Skin epidermis (tissue), 12 donors: ENCODE measurements around the gene SDR39U1.
A peak's percentile ranks its signal among the peaks of the same experiment; 100 is the strongest.
"Not testable (repeated sequence)": the region's sequence is repeated elsewhere in the genome, so short reads cannot be mapped to it uniquely, and the experiment has no call there.

Experiments
- H3K27ac ChIP-seq, 21 experiments: fragments of 200-600 bp; sonication (generic) in 11 of 21; one replicate each; pipeline ENCODE4 v1.5.0; 2020; ENCODE audit warnings: mild to moderate bottlenecking in 3 of 21, inconsistent platforms in 2 of 21, moderate library complexity in 2 of 21
- H3K4me3 ChIP-seq, 7 experiments: fragments of 200-600 bp; sonication (generic) in 2 of 7; one replicate each; pipeline ENCODE4 v1.5.0; 2020; ENCODE audit warnings: inconsistent platforms in 2 of 7, mild to moderate bottlenecking in 2 of 7, moderate library complexity in 1 of 7

Gene SDR39U1, protein sequence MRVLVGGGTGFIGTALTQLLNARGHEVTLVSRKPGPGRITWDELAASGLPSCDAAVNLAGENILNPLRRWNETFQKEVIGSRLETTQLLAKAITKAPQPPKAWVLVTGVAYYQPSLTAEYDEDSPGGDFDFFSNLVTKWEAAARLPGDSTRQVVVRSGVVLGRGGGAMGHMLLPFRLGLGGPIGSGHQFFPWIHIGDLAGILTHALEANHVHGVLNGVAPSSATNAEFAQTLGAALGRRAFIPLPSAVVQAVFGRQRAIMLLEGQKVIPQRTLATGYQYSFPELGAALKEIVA

DNA sequence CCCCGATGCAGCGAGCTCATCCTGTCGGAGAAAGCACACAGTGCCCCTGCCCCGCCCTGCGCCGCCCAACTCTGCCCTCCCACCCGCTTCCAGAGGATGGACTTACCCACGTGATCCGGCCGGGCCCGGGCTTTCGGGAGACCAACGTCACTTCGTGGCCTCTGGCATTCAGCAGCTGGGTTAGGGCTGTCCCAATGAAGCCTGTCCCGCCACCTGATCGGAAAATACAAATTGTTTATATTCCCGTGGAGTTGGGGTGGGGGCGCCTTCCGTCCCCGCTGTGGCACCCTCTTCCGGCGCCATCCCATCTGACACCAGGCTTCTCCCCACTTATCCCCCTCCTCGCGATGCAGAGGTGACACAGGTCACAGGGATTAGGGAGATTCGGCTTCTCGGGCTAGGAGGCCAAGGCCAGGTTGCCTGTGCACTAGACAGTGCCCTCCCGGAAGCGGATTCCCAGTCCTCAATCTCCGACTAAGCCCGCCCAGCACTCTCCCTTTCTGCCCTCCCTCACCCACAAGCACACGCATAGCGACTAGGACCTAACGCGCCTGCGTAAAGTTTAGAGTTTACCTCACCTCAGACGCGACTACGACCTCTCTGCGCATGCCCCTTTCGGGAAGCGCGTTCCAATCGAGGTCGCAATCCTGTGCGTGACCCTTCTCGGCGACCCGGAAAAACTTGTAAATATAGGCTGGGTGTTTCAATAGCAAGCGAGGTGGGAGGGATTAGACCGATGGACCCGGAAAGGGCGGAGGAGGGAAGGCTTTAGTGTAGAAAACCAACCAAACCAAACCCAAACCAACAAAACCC is at the start of gene SDR39U1:
SDR39U1 (minus strand) TSS at position 537 of the 813 bp plus-strand sequence; CDS start at position 530, 7 bp downstream.
- Histone ChIP-seq H3K4me3 (peak within 1 kb of the TSS; percentile 43 to 68 (median 58)), H3K27ac (peak within 1 kb of the TSS; percentile 81 to 98 (median 95))

DNA sequence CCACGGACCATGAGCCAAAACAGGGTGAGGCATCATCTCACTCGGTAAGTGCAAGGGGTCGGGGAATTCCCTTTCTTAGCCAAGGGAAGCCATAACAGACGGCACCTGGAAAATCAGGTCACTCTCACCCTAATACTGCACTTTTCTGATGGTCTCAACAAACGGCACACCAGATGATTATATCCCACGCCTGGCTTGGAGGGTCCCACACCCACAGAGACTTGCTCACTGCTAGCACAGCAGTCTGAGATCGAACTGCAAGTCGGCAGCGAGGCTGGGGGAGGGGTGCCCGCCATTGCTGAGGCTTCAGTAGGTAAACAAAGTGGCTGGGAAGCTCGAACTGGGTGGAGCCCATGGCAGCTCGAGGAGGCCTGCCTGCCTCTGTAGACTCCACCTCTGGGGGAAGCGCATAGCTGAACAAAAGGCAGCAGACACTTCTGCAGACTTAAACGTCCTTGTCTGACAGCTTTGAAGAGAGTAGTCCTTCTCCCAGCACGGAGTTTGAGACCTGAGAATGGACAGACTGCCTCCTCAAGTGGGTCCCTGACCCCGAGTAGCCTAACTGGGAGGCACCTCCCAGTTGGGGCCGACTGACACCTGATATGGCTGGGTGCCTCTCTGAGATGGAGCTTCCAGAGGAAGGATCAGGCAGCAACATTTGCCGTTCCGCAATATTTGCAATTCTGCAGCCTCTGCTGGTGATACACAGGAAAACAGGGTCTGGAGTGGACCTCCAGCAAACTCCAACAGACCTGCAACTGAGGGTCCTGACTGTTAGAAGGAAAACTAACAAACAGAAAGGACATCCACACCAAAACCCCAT is 49.2 kb upstream of the SDR39U1 start:
- not testable (repeated sequence) for H3K4me3 ChIP-seq, H3K27ac ChIP-seq

DNA sequence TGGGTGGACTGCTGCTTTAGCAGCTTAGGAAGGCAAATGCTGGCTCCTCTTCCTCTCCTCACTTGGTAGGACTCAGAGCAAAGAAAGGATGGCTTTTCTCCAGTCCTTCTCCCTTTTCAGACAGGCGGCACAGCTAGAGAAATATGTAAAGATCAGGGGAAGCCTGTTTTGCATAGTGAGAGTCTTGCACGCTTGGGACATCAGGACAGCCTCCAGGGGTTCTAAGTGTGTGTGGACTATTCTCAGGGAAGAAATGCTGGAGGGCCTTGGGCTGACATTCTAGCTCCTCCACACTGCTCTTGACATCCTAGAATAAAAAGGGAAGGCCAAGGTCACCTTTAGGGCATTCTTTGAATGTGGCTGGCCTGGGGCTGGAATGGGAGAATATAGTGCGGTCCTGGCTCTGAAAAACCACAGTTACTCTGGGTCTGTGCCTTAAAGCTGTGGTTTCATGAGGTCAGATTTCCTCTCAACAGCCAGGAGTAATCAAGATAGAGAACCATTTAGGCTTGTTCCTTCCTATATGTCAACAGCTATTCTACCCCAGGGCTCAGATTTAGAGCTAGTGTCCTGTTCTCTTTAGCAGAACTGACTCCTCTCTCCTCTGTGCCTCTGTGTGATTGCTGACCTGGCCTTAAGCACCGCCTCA is 41.2 kb upstream of the SDR39U1 start:
- H3K27ac ChIP-seq = no peak overlapping the region
- no peak overlapping the region for H3K4me3 ChIP-seq

DNA sequence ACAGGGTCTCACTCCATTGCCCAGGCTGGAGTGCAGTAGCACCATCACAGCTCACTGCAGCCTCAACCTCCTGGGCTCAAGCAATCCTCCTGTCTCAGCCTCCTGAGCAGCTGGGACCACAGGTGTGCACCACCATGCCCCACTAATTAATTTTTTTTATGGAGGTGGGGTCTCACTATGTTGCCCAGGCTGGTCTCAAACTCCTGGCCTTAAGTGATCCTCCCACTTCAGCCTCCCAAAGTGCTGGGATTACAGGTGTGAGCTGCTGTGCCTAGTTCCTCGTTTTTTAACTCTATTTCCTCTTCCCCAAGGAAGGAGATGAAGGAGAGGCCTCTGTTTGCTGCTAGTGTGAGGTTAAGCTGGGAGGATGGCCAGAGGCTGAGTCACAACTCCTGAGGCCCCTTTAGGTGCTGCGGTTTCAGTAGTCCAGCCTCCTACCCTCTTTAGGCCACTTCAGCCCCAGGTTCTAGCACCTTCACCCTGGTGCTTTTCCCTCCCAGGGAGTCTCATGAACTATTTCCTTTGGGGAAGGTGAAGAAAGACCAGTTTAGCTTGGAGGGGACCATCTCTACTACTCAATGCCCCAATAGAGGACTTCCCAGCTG is 40.2 kb upstream of the SDR39U1 start:
- not testable (repeated sequence) for H3K27ac ChIP-seq, H3K4me3 ChIP-seq

DNA sequence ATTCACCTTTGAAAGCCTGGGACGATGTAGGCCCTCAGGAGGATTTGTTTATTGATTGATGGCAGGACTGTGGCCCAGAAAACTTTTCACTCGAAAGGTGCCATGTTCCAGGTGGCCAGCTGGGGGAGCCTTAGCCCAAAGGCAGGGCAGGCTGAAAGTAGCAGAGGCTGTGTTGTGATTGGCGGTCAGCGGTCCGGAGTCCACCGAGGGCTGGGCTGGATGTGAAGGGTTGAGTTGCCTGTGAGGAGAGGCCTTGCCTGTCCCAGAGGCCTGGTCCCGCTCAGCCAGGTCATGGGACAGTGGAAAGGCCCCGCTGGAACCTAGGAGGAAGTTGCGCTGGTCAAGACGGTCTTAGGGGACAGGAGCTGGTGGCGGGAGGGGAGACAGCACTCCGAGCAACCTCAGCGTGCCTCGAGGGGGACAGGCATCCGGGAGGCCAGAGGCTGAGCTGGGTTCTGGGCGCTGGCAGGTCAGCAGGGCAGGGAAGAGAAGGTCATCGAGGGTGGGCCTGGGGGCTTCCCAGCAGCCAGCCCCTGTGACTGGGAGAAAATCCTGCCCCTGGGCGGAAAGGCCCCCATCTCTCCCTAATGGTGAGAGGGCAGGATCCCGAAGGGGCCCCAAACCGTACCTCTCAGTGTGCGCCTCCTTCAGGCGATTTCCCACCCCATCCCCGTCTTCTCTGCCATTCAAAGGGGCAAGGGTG is 39.2 kb upstream of the SDR39U1 start:
- H3K4me3 ChIP-seq = no peak overlapping the region
- no peak overlapping the region for H3K27ac ChIP-seq

DNA sequence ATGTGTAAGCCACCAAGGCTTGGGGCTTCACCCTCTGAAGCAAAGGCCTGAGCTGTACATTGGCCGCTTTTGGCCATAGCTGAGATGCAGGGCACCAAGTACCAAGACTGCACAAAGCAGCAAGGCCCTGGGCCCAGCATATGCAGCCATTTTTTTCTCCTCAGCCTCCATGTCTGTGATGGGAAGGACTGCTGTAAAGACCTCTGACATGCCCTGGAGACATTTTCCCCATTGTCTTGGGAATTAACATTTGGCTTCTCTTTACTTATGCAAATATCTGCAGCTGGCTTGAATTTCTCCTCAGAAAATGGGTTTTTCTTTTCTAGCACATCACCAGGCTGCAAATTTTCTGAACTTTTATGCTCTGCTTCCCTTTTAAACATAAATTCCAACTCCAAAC is 37.4 kb upstream of the SDR39U1 start:
- H3K4me3 ChIP-seq, H3K27ac ChIP-seq: not testable (repeated sequence)

DNA sequence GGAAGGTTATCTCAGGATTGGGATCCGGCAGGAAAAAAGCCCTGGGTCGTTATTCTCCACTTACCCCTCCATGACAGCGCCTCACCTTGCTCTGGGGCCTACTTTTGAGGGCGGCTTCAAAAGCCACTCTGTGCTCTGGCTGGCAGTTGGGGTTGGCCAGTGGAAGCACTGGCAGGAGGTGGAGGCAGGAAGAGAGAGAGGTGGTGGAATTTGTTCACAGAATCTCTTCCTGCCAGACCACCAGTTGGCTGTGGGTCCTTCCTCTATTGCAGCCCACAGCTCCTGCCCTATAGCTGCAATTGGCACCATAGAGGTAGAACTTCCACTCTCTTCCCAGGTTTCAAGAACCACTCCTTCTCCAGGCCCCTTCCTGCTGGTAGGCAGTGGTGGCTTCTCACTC is 32.7 kb upstream of the SDR39U1 start:
- Histone ChIP-seq H3K4me3 (no peak overlapping the region), H3K27ac (no peak overlapping the region)

DNA sequence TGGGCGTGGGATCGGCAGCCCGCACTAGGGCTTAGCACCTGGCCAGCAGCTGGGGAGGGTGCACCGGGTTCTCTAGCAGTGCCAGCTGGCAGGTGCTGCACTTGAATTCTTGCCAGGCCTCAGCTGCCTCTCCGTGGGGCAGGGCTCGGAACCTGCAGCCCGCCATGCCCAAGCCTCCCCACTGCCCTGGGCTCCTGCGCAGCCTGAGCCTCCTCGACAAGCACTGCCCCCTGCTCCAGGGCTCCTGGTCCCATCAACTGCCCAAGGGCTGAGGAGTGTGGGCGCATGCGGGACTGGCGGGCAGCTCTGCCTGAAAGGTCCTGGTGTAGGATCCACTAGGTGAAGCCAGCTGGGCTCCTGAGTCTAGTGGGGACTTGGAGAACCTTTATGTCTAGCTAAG is 30.6 kb upstream of the SDR39U1 start:
- Histone ChIP-seq H3K27ac (no peak overlapping the region), H3K4me3 (no peak overlapping the region)

DNA sequence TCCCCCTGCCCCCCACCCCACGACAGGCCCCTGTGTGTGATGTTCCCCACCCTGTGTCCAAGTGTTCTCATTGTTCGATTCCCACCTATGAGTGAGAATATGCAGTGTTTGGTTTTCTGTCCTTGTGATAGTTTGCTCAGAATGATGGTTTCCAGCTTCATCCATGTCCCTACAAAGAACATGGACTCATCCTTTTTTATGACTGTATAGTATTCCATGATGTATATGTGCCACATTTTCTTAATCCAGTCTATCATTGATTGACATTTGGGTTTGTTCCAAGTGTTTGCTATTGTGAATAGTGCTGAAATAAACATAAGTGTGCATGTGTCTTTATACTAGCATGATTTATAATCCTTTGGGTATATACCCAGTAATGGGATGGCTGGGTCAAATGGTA is 27.9 kb upstream of the SDR39U1 start:
- H3K4me3 ChIP-seq, H3K27ac ChIP-seq: not testable (repeated sequence)

DNA sequence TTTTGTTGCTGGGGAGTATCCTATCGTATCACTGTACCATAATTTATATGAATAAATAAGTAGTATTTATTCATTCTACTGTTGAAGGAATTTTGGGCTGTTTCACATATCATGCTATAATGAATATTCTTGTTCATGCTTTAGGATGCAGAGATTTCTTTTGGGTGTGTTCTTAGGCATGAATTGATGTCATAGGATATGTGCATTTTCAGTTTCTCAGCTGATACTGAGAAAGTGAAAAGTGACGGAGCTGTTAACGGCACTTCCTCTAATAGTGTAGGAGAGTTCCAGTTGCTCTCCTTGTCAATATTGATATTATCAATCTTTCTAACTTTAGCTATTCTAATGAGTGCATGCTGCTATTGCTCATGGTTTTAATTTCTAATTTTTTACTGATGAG is 23.2 kb upstream of the SDR39U1 start:
- Histone ChIP-seq H3K27ac (no peak overlapping the region), H3K4me3 (no peak overlapping the region)

DNA sequence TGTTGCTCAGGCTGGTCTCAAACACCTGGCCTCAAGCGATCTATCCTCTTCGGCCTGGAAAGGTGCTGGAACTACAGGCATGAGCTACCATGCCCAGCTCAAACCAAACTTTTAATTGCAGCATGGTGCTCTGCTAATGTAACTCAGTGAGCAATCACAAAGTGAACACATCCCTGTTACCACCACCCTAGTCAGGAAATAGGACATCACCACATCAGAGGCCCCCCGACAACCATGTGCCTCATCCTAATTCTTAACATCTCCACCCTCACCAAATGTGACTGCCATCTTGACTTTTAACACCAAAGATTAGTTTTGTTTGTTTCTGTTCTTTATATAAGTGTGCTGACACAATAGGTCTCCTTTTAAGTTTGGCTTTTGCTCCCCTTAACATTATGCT is 22.8 kb upstream of the SDR39U1 start:
- H3K27ac ChIP-seq = no peak overlapping the region
- H3K4me3 ChIP-seq = no peak overlapping the region

DNA sequence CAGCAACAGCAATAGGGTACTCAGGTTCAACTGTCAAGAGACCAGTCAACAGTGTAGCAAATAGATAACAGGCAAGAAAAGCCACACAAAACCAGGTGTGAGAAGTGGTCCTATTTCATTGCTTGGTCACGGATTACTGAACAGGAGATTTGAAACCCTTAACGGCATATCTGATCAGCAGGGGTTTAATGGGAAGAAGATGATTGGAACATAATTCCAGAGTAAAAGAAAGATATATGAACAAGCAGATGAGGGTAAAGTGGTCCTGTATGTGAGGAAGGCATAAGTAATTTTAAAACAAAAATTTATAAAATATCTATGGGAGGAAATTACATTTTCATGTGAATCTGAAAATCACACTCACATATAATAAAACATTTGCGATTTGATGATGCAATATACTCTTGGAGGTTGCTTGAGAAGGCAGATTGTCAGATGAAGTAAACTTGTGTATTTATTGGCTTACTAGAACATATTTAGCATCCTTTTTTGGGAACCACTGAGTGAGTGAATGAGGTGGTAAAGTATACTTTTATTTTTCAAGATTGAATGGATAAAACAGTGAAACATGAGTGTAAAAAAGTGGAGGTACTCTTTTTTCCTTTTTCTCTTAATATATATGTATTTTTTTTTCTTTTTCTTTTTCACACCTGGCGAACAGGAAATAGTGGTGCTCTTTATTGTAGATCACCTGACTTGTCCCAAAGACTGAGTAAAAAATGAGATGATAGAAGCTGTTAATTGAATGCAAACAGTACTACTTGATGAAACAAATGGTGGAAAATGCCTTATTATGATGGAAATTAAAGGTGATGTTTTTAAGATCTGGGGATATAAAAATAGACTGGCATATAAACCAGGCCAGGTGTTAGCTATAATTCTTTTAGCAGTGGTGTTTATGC is 21.6 kb upstream of the SDR39U1 start:
- no peak overlapping the region for H3K27ac ChIP-seq
- H3K4me3 ChIP-seq = no peak overlapping the region

DNA sequence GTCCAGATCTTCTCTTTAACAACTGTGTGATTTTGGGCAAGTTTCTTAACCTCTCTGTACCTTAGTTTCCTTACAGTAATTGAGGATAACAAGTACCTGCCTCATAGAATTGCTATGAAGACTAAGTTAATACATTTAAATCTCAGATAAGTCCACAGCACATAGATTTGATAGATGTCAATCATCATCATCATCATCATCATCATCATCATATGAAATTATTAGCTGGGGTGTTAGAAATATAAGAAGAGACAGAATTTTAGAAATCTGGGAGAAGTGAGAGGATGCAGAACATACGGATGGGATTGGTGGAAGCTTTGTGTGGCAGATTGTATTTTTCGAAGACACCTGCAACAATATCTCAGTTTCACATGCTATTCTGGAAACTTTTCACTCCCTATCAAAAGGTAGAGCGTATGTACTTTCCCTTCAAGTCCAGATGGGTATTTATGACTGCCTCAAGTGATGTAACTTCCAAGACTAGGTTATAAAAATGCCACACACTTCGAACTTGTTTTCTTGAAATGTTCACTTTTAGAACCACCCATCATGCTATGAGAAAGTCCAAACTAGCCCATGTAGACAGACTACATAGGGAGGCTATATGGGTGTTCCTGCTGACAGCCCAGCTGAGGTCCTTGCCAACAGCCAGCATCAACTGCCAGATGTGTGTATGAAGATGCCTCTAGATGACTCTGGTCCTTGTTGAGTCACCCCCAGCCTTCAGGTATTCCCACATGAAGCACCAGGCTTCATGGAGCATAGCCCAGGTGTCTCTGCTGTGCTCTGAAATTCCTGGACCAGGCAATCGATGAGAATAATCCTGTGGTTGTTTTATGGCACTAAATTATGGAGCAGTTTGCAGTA is 20.7 kb upstream of the SDR39U1 start:
- Histone ChIP-seq H3K27ac (no peak overlapping the region), H3K4me3 (no peak overlapping the region)

DNA sequence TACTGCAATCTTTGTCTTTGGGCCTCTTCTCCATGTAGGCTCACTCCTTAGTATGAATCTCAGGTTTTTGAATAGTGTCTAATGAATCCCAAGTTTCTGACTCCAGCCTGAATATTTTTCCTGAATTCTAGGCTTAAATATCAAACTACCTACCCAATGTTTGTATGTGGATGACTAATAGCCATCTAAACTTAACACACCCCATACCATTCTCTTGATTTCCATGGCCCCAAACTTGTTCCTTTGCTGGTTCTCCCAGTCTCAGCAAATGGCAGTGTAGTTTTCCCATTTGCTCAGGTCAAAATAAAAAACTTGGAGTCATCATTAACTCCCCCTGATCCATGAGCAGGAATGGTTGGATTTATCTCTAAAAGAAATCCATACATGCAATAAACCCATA is 18.8 kb upstream of the SDR39U1 start:
- no peak overlapping the region for H3K4me3 ChIP-seq
- no peak overlapping the region for H3K27ac ChIP-seq

DNA sequence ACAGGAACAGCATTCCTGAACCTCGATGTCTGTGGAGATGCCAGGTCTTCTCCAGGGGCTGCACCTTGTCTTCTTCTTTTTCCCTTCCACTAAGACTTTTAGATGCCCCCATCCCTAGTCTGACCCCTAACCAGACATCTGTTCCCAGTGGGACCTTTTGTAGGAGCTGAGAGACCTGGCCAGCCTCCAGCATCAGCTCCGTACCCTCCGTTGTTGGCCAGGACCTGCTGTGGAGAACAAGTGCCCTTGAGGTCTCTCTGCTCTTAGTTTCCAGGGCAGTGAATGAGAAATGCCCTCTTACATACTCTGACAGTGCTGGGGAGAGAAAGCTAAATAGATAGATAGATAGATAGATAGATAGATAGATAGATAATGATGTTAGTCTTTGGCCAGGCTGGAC is 16.8 kb upstream of the SDR39U1 start:
- no peak overlapping the region for H3K4me3 ChIP-seq
- H3K27ac ChIP-seq = no peak overlapping the region

DNA sequence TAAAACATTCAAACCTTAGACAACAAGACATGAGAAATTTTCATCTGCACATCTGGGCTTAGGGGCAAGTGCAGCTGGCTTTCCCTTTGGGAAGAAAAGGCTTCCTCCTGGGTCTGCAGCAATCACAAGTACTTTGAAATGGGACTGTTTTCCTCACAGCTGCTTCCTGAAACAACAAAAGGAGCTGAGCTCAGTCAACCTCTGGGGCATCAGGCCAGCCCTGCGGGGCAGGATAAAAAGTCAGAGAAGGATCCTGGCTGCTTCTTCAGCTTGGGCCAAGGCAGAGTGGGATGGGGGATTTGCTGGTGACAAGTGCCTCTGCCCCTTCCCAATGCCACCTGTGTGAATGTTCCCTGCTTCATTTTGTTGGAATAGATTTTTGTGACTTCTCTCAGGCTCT is 16.2 kb upstream of the SDR39U1 start:
- H3K27ac ChIP-seq = no peak overlapping the region
- H3K4me3 ChIP-seq = no peak overlapping the region

DNA sequence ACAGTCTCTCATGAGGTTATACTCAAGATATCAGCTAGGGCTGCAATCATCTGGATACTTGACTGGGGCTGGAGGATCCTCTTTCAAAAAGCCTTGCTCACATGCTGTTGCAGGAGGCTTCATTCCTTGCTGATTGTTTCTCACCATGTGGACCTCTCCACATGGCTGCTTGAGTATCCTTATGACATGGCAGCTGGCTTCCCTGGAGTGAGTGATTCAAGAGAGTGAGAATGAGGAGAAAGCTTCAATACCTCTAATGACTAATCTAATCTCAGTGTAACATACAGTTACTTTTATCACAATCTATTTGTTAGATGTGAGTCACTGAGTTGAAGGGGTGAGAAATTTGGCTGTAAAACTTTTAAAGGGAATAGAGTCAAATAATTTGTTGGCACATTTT is 14.4 kb upstream of the SDR39U1 start:
- no peak overlapping the region for H3K27ac ChIP-seq
- H3K4me3 ChIP-seq = no peak overlapping the region
